Epithelial cell of esophagus (primary cell): ENCODE data around the gene RAB10.

Experiments used
- DNase-seq: peaks from one replicate; pipeline ENCODE4 v3.0.0; 2010; ENCODE audit warnings: low read depth
- H3K4me3 ChIP-seq: 2 replicates; pipeline ENCODE4 v1.5.1; 2011; ENCODE audit warnings: mild to moderate bottlenecking, low read length, control low read depth
- TF ChIP-seq, protein P1 (sequence below): IDR thresholded peaks from 2 replicates; pipeline ENCODE4 v1.5.1; 2011; ENCODE audit warnings: low read depth, mild to moderate bottlenecking, low read length, control low read depth, inconsistent platforms; ENCODE audit not compliant: insufficient read depth; ENCODE audit errors: missing control alignments

RAB10 gene

DNA sequence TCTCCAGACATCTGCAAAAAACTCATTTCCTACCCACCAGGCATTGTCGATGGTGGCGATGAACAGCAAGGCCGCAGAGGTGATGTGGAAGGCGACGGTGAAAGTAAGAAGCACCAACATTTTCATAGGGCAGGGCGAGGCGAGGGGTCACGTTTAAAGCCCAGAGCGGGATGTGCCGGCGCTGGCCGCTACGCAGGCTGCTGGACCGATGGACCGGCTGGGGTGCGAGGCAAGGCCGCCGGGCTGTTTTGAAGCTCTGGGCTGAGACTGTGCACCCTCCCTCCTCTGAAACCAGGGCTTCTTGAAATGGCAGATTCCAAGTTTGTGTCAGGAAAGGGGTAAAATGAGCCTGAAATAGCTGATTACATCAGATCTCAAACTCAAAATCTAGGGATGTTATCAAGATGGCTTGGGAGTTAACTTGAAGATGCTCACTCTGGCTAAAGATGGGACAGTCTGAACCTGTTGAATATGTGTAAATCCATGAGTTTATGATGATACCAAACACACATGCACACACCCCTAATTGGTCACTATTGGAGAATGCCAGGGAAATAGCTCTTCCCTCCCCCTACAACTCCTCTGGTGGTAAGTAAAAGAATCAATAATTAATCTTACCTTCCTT lies 107.4 kb downstream of the RAB10 start:
- TF ChIP-seq, protein P1, sequence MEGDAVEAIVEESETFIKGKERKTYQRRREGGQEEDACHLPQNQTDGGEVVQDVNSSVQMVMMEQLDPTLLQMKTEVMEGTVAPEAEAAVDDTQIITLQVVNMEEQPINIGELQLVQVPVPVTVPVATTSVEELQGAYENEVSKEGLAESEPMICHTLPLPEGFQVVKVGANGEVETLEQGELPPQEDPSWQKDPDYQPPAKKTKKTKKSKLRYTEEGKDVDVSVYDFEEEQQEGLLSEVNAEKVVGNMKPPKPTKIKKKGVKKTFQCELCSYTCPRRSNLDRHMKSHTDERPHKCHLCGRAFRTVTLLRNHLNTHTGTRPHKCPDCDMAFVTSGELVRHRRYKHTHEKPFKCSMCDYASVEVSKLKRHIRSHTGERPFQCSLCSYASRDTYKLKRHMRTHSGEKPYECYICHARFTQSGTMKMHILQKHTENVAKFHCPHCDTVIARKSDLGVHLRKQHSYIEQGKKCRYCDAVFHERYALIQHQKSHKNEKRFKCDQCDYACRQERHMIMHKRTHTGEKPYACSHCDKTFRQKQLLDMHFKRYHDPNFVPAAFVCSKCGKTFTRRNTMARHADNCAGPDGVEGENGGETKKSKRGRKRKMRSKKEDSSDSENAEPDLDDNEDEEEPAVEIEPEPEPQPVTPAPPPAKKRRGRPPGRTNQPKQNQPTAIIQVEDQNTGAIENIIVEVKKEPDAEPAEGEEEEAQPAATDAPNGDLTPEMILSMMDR, result no peak
- no peak for DNase-seq
- H3K4me3 ChIP-seq, result no peak overlapping the region

DNA sequence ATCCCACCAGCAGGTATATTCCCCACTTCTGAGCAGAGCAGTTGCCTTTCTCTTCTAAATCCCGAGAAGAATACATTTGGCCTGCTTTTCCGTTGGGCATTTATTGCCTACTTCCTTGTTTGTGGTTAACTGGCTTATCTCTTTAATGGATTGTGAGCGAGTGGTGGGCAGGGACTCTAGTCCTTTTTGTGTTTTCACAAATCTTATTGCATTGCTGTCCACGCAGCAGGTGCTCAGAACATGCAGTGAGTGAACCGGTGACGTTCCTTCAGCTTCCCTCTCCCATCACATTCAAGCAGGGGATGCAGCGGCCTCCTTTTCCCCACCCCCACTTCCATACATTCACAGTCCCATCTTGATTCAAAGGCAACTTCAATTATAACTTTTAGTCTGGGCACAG lies 110.1 kb downstream of the RAB10 start:
- DNase-seq, result no peak
- TF ChIP-seq, protein P1, result no peak

DNA sequence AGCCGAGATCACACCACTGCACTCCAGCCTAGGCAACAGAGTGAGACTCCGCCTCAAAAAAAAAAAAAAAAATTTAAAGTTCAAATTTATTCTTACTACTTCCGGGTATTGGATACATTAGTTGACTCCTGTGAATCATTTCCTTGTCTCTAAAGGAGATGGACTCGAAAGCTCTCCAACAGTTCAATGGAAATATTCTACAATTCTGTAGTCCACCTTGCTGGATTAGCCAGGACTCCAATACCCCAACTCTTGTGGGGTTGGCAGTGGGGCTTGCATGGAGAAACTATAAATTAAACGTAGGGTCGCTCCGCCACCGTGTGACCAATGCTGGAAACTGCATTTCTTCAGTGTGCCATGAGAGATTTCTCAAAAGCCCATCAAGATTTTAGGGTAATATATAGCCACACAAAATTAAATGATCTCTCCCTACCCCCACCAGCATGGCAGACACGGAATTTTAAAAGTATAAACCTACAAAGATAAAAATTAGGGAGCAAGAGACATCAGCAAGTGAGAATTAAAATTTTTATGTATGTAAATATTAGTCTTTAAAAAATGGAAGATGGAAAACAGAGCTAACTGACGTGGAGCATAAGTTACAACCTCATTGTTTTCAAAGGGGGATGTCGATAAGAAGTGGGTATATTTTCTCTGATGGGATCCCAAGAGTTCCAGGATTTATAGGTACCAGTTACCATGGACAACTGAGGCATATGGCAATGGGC lies 111.2 kb downstream of the RAB10 start:
- DNase-seq, result peak; percentile 61
- H3K4me3 ChIP-seq, result no peak overlapping the region
- TF ChIP-seq, protein P1, result peak; percentile 74

More for the DNA sequence above, 110.1 kb downstream of the RAB10 start:
- H3K4me3 ChIP-seq, result no peak overlapping the region

DNA sequence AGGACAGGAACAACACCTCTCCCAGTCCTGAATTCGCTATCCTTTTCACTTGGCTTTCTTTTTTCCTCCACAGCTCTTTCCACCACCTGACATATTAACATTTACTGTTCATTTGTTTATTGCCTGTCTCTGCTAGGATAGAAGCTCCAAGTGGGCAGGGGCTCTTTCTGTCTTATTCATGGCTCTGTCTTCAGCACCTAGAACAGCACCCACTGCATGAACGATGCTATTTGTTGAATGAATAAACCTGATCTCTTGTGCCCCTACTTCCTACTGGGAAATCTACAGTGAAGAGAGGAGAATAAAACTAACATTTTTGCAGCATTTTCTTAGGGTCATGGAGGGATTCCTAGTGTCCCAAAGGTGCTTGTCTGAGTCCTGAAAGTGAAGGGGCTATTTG lies 114.6 kb downstream of the RAB10 start:
- TF ChIP-seq, protein P1, result no peak
- H3K4me3 ChIP-seq, result no peak overlapping the region
- peak; percentile 26 for DNase-seq

DNA sequence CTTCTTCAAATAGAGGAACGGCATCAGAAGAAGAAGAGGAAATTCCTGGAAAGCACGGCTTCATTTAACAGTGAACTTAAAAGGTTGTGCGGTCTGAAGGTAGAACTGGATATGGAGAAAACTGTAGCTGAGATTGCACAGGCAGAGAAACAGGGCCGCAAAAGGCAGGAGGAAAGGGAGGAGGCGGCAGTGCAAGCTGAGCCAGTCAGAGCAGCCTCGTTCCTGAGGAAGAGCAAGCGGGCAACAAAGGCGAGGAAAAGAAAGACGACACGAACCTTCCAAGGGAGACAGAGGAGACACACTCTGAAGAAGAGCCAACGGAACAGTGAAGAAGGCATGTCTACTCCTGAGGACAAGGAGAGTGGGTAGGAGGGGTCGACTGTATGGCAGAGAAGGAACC lies 116.4 kb downstream of the RAB10 start:
- no peak for DNase-seq
- TF ChIP-seq, protein P1, result no peak
- no peak overlapping the region for H3K4me3 ChIP-seq

DNA sequence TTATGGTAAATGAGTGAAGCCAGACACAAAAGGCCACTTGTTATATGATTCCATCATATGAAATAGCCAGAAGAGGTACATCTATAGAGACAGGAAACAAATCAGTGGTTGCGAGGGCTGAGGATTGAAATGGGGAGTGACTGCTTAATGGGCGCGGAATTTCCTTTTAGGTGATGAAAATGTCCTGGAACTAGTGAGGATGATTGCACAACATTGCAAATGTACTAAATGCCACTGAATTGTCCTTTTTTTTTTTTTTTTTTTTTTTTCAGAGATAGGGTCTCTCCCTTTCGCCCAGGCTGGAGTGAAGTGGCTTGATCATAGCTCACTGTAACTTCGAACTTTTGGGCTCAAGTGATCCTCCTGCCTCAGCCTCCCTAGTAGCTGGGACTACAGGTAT lies 123.7 kb downstream of the RAB10 start:
- TF ChIP-seq, protein P1, result no peak
- no peak for DNase-seq
- no peak overlapping the region for H3K4me3 ChIP-seq

DNA sequence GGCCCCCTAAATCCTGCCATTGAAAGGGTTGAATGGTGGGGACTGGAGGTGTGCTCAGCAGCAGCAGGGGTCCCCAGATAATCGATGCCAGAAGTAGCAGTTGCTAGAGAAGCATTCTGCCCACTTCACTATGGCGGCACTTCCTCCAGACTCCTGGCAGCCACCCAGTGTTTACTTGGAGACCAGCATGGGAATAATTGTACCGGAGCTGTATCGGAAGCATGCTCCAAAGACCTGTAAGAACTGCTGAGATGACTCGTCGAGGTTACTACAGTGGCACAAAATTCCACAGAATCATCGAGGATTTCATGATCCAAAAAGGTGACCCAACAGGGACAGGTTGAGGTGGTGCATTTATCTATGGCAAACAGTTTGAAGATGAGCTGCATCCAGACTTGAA lies 128.0 kb downstream of the RAB10 start:
- no peak for DNase-seq
- TF ChIP-seq, protein P1, result no peak
- H3K4me3 ChIP-seq, result no peak overlapping the region
